Thyroid gland (tissue), 4 donors: ENCODE data around the gene ULK2.

Source experiments
- CTCF ChIP-seq, 6 experiments: fragments of 200-600 bp in 3 of 6; fragments of 450-650 bp in 3 of 6; sonication (generic) in 3 of 6; IDR thresholded peaks; one replicate each; pipeline ENCODE4 v1.5.1; 2016 to 2019; ENCODE audit warnings: antibody characterized with exemption in 6 of 6, mild to moderate bottlenecking in 2 of 6, inconsistent platforms in 1 of 6, moderate library complexity in 1 of 6
- POLR2A ChIP-seq, 2 donors: fragments of 450-650 bp; IDR thresholded peaks; one replicate each; pipeline ENCODE4 v1.6.1; 2017; ENCODE audit warnings: antibody characterized with exemption in 2 of 2, mild to moderate bottlenecking in 2 of 2, moderate library complexity in 1 of 2

- TF ChIP-seq POLR2A (IDR thresholded peaks at IDR 0.05), result no peak
- TF ChIP-seq CTCF (IDR thresholded peaks at IDR 0.05), result no peak
Measured at GRCh38 chr17:19747159-19747719, 120.5 kb downstream of the ULK2 start.
